Measurements from ENCODE around the gene NUP98. TPM values are rescaled to one million over a fixed set of nuclear protein-coding genes. Genes with fewer than 3 reads are reported as not detected.

Gene NUP98
- polyA plus RNA-seq, 1 of the 3 experiments (the other 2 are of a cell fraction), result 56.4 TPM

- Histone ChIP-seq H3K36me3 (replicated peaks in 1 of 2; ENCODE audit: control insufficient read depth in 1 of 2, insufficient read depth in 2 of 2, low read length in 1 of 2) (no peaks in the 10 kb centered on the region), H3K79me2 (ENCODE audit: insufficient read depth) (no peaks in the 10 kb centered on the region), H2AFZ (ENCODE audit: low read depth) (no peak overlapping the region), H3K4me3 (ENCODE audit: low read depth in 2 of 2, low read length in 1 of 2) (no peak overlapping the region), H3K9me3 (no peaks in the 10 kb centered on the region), H3K4me1 (ENCODE audit: control insufficient read depth in 1 of 2, insufficient read depth in 2 of 2, low read depth in 1 of 2, low read length in 1 of 2) (peaks cover 3 to 8% of the 10 kb centered on the region in 2 experiments; a peak in 3 of 4 replicates), H3K4me2 (no peak overlapping the region), H3F3A (replicated peaks; ENCODE audit: insufficient read depth) (no peaks in the 10 kb centered on the region), H3K9ac (no peak overlapping the region), H3K27ac (ENCODE audit: low read depth in 2 of 2, low read length in 1 of 2) (no peak overlapping the region), H3K9me2 (no peaks in the 10 kb centered on the region), H4K20me1 (ENCODE audit: insufficient read depth) (no peaks in the 10 kb centered on the region), H3K27me3 (ENCODE audit: insufficient read depth) (no peaks in the 10 kb centered on the region)
- TF ChIP-seq MEF2A (IDR thresholded peaks at IDR 0.05; ENCODE audit: borderline replicate concordance, low read depth) (no peak), USF2 (IDR thresholded peaks at IDR 0.05; ENCODE audit: borderline replicate concordance, low read depth, low read length) (no peak), EZH2phosphoT487 (IDR thresholded peaks at IDR 0.05; ENCODE audit: borderline replicate concordance, low read depth) (no peak), GABPA (IDR thresholded peaks at IDR 0.05; ENCODE audit: low read depth) (no peak), RXRA (IDR thresholded peaks at IDR 0.05; ENCODE audit: borderline replicate concordance, low read depth) (no peak), MAX (IDR thresholded peaks at IDR 0.05; ENCODE audit: low read depth) (no peak), JUND (IDR thresholded peaks at IDR 0.05) (no peak), ELF1 (IDR thresholded peaks at IDR 0.05) (no peak), RAD21 (IDR thresholded peaks at IDR 0.05; ENCODE audit: low read length) (no peak), FOXJ3 (CRISPR knock-in tag; IDR thresholded peaks at IDR 0.05) (no peak)
- POLR2A ChIA-PET, result interaction anchor here (1.1 to 1.3 kb wide), 2 partner anchors 9 to 29 kb away, joined by 3 to 4 read pairs; no protein-coding TSS in a partner anchor
- DNase-seq, result no peak
- 71% methylated on average over 3 of the region's 3 CpGs for WGBS (ENCODE audit: low lambda C conversion rate)
- CTCF ChIA-PET, result interaction anchor here (3.5 to 3.7 kb wide), 2 partner anchors 9 to 31 kb away, joined by 27 to 30 read pairs; partner anchors contain the start of gene RHOG
These were observed 13.1 kb upstream of the NUP98 start for GRCh38 chr11:3810446-3810845.

GRCh38 chr11:3809624-3809928 is 12.2 kb upstream of the NUP98 start:
- no peaks in the 10 kb centered on the region for H3K9me3 ChIP-seq
- no peaks in the 10 kb centered on the region for H3K36me3 ChIP-seq (replicated peaks in 1 of 2; ENCODE audit: control insufficient read depth in 1 of 2, insufficient read depth in 2 of 2, low read length in 1 of 2)
- no peak for DNase-seq
- no peaks in the 10 kb centered on the region for H3K79me2 ChIP-seq (ENCODE audit: insufficient read depth)
- no peak for TF ChIP-seq EZH2phosphoT487 (IDR thresholded peaks at IDR 0.05; ENCODE audit: borderline replicate concordance, low read depth)
- TF ChIP-seq RXRA (IDR thresholded peaks at IDR 0.05; ENCODE audit: borderline replicate concordance, low read depth), result no peak
- TF ChIP-seq RFX5 (IDR thresholded peaks at IDR 0.05; ENCODE audit: low read length), result no peak
- no peak for TF ChIP-seq MEF2A (IDR thresholded peaks at IDR 0.05; ENCODE audit: borderline replicate concordance, low read depth)
- no peak for TF ChIP-seq FOXJ3 (CRISPR knock-in tag; IDR thresholded peaks at IDR 0.05)
- TF ChIP-seq JUND (IDR thresholded peaks at IDR 0.05), result no peak
- no peak for TF ChIP-seq USF1 (IDR thresholded peaks at IDR 0.05; ENCODE audit: borderline replicate concordance, low read depth)
- no peak for TF ChIP-seq MAX (IDR thresholded peaks at IDR 0.05; ENCODE audit: low read depth)
- TF ChIP-seq POLR2AphosphoS5 (IDR thresholded peaks at IDR 0.05; ENCODE audit: low read depth, low read length), result no peak
- TF ChIP-seq NRF1 (IDR thresholded peaks at IDR 0.05; ENCODE audit: low read depth, low read length), result no peak
- TF ChIP-seq CHD2 (IDR thresholded peaks at IDR 0.05; ENCODE audit: low read length, partially characterized antibody), result no peak
- TF ChIP-seq TEAD4 (IDR thresholded peaks at IDR 0.05; ENCODE audit: borderline replicate concordance, insufficient read depth), result no peak
- ChIA-PET CTCF (interaction anchor here (0.6 to 3.7 kb wide), 13 partner anchors 10 to 233 kb away, joined by 3 to 34 read pairs (median 5); partner anchors contain the start of genes NUP98, RHOG and STIM1), POLR2A (interaction anchor here (1.3 kb wide), 1 partner anchor 30 kb away, joined by 4 read pairs; no protein-coding TSS in a partner anchor)
- no peak overlapping the region for H3K27ac ChIP-seq (ENCODE audit: low read depth in 2 of 2, low read length in 1 of 2)
- H2AFZ ChIP-seq (ENCODE audit: low read depth), result no peak overlapping the region
- H3K4me2 ChIP-seq, result no peak overlapping the region
- no peaks in the 10 kb centered on the region for H3K27me3 ChIP-seq (ENCODE audit: insufficient read depth)
- H3K9me2 ChIP-seq, result no peaks in the 10 kb centered on the region
- H3K4me3 ChIP-seq (ENCODE audit: low read depth in 2 of 2, low read length in 1 of 2), result no peak overlapping the region
- H3K4me1 ChIP-seq (ENCODE audit: control insufficient read depth in 1 of 2, insufficient read depth in 2 of 2, low read depth in 1 of 2, low read length in 1 of 2), result peaks cover 3 to 8% of the 10 kb centered on the region in 2 experiments; a peak in 3 of 4 replicates
- WGBS (ENCODE audit: low lambda C conversion rate), result 100% methylated on average over 1 of the region's 1 CpG
- peaks cover 3% of the 10 kb centered on the region for H3F3A ChIP-seq (replicated peaks; ENCODE audit: insufficient read depth)
- H3K9ac ChIP-seq, result no peak overlapping the region
- H4K20me1 ChIP-seq (ENCODE audit: insufficient read depth), result no peaks in the 10 kb centered on the region

Data from SK-N-SH (cell line).